NCI-H526 treated with DMSO at 0.1 percent for 48 hours (cell line): Measurements from ENCODE around the gene SRPK2.
A peak's percentile ranks its signal among the peaks of the same experiment; 100 is the strongest.

Experiments
- DNase-seq: peaks from one replicate; lab custom pipeline; 2025; lab: John Stamatoyannopoulos, UW

Gene SRPK2

GRCh38 chr7:105189859-105190492 lies 198.7 kb downstream of the SRPK2 start:
- no peak for DNase-seq

GRCh38 chr7:105188201-105188600 lies 200.5 kb downstream of the SRPK2 start:
- no peak for DNase-seq

DNA sequence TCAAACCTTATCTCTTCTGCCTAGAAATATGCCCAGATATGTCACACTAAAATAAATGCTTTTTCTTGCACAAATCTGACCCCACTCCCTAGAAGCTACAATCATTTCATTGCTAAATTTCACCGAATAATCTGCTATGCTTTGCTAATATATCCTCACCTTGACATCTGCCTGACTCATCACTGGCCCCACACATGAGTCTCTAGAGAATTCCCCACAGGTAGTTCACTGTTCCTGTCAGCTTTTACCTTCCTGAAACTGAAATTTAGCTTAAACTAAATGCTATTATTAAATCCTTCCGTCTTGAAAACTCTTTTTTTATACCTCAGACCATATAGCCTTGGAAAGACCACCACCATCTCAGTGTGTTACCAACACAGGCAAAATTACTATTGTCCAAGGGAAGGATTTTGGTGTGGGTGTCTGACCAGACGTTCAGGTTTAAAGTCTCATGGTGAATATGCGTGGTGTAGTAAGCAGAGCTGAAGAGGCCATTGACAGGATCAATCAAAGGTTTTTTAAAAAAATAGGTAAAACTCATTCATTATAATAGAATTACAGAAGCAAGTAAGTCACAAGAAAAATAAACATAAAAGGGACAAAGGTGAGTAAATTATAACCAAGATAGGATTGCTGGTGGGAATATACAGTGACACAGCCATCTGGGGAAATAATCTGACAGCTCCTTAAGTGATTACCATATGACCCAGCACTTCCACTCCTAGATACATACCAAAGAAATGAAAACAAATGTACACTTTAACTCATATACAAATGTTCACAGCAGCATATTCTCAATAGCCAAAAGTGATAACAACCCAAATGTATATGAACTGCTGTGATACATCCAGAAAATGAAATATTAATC lies 201.2 kb downstream of the SRPK2 start:
- no peak for DNase-seq

DNA sequence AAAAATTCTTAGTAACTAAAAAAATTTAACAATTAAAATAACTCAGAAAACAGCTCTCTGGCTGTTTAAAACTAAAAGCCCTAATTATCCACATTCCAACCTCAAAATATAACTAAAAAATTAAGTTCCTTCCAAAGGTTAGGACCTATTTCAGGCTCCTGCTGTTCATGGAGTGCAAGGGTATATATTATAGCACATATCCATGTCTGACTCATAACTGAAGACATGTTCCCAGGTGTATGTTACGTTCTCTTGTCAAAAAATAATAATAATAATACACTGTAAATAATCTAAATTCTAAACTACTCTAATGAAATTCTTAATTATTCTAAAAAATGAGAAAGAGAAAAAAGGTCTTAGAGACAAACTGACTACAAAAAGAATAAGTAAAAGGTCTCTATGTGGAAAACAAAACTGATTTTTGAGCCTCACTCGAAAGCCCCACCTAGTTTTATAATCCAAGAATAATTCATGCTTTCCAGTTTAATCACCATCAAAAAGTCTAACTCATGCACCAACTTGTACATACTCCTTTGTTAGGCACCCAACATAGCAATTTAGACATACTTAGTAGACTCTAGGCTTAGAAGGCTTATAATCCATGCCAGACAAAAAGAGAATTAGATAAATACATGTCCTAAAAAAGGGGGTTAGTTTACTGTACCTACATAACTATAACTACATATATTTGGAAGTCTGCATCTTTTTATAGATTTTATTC lies 203.3 kb downstream of the SRPK2 start:
- no peak for DNase-seq

DNA sequence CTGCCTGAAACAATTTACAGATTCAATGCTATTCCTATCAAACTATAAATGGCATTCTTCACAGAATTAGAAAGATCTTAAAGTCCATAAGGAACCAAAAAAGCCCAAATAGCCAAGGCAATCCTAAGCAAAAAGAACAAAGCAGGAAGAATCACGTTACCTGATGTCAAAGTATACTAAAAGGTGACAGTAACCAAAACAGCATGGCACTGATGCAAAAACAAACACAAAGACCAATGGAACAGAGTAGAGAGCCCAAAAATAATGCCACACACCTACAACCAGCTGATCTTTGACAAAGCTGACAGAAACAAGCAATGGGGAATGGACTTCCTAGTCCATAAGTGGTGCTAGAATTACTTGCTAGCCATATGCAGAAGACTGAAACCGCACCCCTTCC lies 208.7 kb downstream of the SRPK2 start:
- DNase-seq: no peak

GRCh38 chr7:105178928-105179541 lies 209.7 kb downstream of the SRPK2 start:
- no peak for DNase-seq

DNA sequence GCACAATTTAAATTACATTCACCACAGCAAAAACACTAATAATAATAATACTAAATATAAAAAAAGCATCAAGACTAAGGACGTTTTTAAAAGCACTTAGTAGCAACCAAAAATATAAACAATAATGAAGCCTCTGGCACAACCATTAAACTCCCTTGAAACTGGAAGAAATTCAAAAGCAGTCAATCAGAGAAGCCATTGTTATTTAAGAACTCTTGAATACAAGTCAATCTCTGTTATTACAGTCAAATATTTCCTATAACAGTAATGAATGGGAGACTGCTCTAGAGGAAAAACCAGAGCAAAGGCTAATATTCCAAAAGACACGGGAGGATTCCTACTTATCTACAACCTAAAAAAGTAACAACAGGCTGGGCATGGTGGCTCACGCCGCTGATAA lies 210.5 kb downstream of the SRPK2 start:
- DNase-seq: no peak

GRCh38 chr7:105177026-105177425 lies 211.7 kb downstream of the SRPK2 start:
- DNase-seq: no peak

DNA sequence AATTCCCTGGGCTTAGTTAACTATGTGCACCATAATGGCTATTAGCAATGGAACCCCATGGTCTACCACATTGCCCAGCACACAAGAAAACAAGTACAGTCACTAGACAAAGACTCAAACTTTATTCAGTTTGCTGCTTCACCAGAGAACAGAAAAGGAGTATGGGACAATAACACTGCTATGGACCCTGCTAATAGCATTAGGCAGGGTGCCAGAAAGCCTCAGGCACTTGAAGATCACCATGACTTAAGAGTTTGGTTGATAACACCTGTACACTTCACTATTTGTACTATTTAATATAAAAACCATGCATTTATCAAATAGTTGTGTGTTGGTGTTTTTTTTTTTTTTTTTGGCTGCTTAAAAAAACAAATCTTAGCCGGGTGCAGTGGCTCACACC lies 215.1 kb downstream of the SRPK2 start:
- no peak for DNase-seq

GRCh38 chr7:105164751-105165150 lies 224.0 kb downstream of the SRPK2 start:
- no peak for DNase-seq

GRCh38 chr7:105163718-105164117 lies 225.0 kb downstream of the SRPK2 start:
- no peak for DNase-seq

- DNase-seq: no peak
Measured at GRCh38 chr7:105161366-105161765, 227.4 kb downstream of the SRPK2 start.

GRCh38 chr7:105157278-105157677 lies 231.4 kb downstream of the SRPK2 start:
- no peak for DNase-seq

DNA sequence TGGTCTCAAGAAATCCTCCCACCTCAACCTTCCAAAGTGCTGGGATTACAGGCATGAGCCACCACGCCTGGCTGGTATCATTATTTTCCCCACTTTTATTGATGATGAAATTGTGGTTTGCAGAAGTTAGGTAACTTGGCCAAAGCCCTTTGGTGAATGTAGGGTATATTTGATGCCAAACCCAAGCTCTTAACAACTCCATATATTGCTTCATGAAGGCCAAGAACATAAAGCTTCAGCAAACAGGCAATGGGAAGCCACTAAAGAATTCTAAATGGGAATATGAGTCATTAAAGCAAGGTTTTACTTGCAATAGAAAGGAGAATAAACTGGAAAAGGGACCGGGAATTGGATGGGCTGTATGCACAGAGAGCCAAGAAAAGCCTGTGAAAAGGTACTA lies 232.0 kb downstream of the SRPK2 start:
- DNase-seq: no peak

- DNase-seq: no peak
Measured at GRCh38 chr7:105154084-105154483, 234.6 kb downstream of the SRPK2 start.

DNA sequence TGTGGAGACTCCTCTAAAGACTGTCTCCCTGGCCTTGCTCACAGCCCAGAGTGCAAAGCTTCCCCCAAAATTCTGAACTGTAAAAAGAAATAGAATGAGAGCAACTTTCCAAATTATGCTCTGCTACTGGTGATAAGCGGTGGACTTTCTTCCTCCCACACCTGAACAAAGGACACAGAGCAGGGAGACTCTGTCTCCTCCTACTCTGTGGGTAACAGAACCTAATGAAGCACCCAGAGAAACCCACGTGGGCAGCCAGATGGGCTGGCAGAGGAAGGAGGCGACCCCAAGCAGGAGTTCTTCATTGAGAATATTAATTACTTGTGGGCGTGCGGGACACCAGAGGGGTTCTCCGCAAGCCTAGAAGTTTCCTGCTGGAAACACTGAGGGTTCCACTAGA lies 235.2 kb downstream of the SRPK2 start:
- no peak for DNase-seq

GRCh38 chr7:105151152-105151551 lies 237.6 kb downstream of the SRPK2 start:
- no peak for DNase-seq

DNA sequence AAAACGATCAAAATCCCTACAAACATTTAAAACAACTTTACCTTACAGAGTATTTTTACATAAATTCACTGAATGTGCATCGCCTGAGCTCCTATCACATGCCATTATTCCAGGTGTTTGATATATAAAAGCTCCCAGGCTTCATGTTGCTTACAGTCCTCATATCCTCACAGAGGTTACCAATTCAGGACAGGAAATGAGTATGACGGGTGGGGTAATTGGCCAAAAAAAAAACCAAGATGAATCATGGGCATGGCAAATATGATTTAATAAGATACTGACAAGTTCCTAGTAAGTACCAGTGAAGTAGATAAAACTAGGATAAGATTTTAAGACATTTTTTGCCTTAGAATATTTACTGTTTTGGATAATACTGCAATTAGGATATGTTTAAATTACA lies 238.9 kb downstream of the SRPK2 start:
- no peak for DNase-seq

DNA sequence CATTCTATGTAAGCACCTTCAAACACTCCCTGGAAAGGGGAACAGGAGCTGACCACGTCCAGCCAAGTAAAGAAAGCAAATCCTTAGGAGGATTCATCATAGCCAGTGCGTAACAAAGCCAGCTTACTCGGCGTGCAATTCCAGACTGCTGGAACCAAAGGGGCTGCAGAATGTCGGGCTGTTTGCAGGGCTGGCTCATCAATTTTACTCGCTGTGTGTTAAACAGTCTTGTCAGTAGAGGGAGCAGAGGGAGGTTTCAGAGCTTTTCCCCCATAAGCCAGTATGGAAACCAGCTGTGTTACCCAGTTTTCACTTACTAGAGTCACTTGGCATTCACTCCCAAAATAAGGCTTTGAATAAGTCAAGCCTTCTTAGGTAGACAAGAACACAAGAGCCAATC lies 247.7 kb downstream of the SRPK2 start:
- DNase-seq: peak; percentile 7

- no peak for DNase-seq
Measured at GRCh38 chr7:105139381-105139780, 249.3 kb downstream of the SRPK2 start.

DNA sequence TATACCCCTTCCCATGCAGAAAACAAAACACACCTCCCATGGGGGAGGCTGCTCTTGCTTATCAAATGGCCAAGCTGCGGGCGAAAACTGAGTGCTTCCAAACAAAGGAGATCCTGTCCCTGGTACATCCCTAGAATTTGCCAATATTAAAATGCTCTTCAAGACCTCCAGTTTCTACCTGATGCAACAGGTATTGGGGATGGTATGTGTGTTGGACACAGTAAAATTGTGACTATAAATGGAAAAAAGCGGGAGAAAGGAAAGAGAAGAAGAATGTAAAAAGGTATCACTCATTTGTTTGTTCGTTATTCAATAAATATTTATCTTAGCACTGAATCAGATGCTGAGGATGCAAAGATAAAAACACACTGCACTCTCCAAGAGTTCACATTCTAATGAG lies 250.8 kb downstream of the SRPK2 start:
- DNase-seq: no peak

DNA sequence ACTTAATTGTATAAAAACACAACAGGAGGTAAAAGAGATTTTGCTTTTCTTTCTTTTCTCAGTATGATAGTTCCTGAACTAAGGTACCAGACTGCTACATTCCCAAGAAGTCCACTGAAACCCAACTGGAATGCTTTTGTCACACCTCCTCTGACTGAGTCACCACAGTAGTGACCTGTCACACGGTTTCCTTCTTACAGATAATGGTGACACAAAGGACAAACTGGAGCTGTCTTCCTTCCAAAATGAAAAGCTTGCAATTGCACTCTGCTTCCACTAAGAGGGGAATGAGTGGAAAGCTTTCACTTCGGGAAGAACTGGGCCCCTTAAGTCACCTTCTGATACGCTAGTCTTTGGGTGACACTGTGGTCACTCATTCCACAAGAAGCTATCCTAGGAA lies 252.5 kb downstream of the SRPK2 start:
- DNase-seq: no peak
